H1 (cell line): ENCODE data around the gene UBQLNL.

Experiments used
- E2F6 ChIP-seq: IDR thresholded peaks from 2 replicates; pipeline ENCODE4 v1.6.1; 2012; ENCODE audit warnings: inconsistent platforms
- EGR1 ChIP-seq: IDR thresholded peaks from 2 replicates; pipeline ENCODE4 v1.6.1; 2011; ENCODE audit warnings: low read depth, low read length, borderline replicate concordance
- EP300 ChIP-seq, 2 experiments: IDR thresholded peaks; 1 replicate in 1 of 2; 2 replicates in 1 of 2; pipeline ENCODE4 v1.6.1; 2011 to 2012; ENCODE audit warnings: low read depth in 2 of 2, low read length in 2 of 2, mild to moderate bottlenecking in 2 of 2, borderline replicate concordance in 1 of 2, inconsistent platforms in 1 of 2, moderate library complexity in 1 of 2
- NRF1 ChIP-seq: IDR thresholded peaks from 2 replicates; pipeline ENCODE4 v1.6.1; 2011; ENCODE audit warnings: mild to moderate bottlenecking, low read depth, low read length, improper control_type of control experiment
- POLR2A ChIP-seq, 2 experiments: IDR thresholded peaks; 1 replicate in 1 of 2; 2 replicates in 1 of 2; pipeline ENCODE4 v1.6.1; 2011; ENCODE audit warnings: low read depth in 2 of 2, low read length in 2 of 2, mild to moderate bottlenecking in 2 of 2; ENCODE audit errors: control extremely low read depth in 1 of 2
- POLR2AphosphoS5 ChIP-seq: IDR thresholded peaks from 2 replicates; pipeline ENCODE4 v1.6.1; 2011; ENCODE audit warnings: low read depth, low read length
- POU5F1 ChIP-seq: IDR thresholded peaks from 2 replicates; pipeline ENCODE4 v1.6.1; 2011; ENCODE audit warnings: low read depth, mild to moderate bottlenecking, low read length, moderate library complexity
- SAP30 ChIP-seq: fragments of 300-600 bp; sonication (generic); IDR thresholded peaks from 2 replicates; pipeline ENCODE4 v1.7.1; 2012; ENCODE audit warnings: low read length, moderate library complexity, mild to moderate bottlenecking, inconsistent platforms; ENCODE audit not compliant: insufficient read depth, insufficient replicate concordance
- SIRT6 ChIP-seq: IDR thresholded peaks from one replicate; pipeline ENCODE4 v1.7.1; 2012; ENCODE audit warnings: low read length, inconsistent platforms
- SRF ChIP-seq: IDR thresholded peaks from 2 replicates; pipeline ENCODE4 v1.6.1; 2011; ENCODE audit warnings: mild to moderate bottlenecking, low read depth, low read length, moderate library complexity
- TBP ChIP-seq: IDR thresholded peaks from 2 replicates; pipeline ENCODE4 v1.6.1; 2011; ENCODE audit warnings: low read depth, low read length, improper control_type of control experiment
- TEAD4 ChIP-seq: IDR thresholded peaks from 2 replicates; pipeline ENCODE4 v1.6.1; 2012; ENCODE audit warnings: low read depth, low read length, inconsistent platforms, mixed read lengths
- TF ChIP-seq, protein P1 (sequence below), 3 experiments: IDR thresholded peaks; 1 replicate in 2 of 3; 2 replicates in 1 of 3; pipeline versions ENCODE4 v1.5.1 to v1.6.1; 2011; ENCODE audit warnings: low read length in 3 of 3, mild to moderate bottlenecking in 3 of 3, inconsistent platforms in 2 of 3, low read depth in 1 of 3, moderate library complexity in 1 of 3; ENCODE audit not compliant: insufficient read depth in 1 of 3; ENCODE audit errors: control extremely low read depth in 1 of 3
- TF ChIP-seq, protein P2 (sequence below): fragments of 300-600 bp; sonication (generic); IDR thresholded peaks from 2 replicates; pipeline ENCODE4 v1.7.1; 2012; ENCODE audit warnings: low read length, moderate library complexity, mild to moderate bottlenecking, inconsistent platforms; ENCODE audit not compliant: insufficient replicate concordance

- TF ChIP-seq TEAD4 (no peak), NRF1 (no peak), SAP30 (no peak), TBP (no peak), EP300 (IDR thresholded peaks at IDR 0.05; ENCODE audit: borderline replicate concordance in 1 of 2, low read depth in 2 of 2, low read length in 2 of 2) (no peak), POLR2AphosphoS5 (no peak), SRF (no peak), SIRT6 (no peak), E2F6 (no peak), POLR2A (IDR thresholded peaks at IDR 0.05; ENCODE audit: control extremely low read depth in 1 of 2, low read depth in 2 of 2, low read length in 2 of 2) (no peak), POU5F1 (no peak), EGR1 (no peak)
- TF ChIP-seq, protein P1, sequence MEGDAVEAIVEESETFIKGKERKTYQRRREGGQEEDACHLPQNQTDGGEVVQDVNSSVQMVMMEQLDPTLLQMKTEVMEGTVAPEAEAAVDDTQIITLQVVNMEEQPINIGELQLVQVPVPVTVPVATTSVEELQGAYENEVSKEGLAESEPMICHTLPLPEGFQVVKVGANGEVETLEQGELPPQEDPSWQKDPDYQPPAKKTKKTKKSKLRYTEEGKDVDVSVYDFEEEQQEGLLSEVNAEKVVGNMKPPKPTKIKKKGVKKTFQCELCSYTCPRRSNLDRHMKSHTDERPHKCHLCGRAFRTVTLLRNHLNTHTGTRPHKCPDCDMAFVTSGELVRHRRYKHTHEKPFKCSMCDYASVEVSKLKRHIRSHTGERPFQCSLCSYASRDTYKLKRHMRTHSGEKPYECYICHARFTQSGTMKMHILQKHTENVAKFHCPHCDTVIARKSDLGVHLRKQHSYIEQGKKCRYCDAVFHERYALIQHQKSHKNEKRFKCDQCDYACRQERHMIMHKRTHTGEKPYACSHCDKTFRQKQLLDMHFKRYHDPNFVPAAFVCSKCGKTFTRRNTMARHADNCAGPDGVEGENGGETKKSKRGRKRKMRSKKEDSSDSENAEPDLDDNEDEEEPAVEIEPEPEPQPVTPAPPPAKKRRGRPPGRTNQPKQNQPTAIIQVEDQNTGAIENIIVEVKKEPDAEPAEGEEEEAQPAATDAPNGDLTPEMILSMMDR (IDR thresholded peaks at IDR 0.05; ENCODE audit: control extremely low read depth in 1 of 3, insufficient read depth in 1 of 3, low read depth in 1 of 3, low read length in 3 of 3): no peak
- TF ChIP-seq, protein P2, sequence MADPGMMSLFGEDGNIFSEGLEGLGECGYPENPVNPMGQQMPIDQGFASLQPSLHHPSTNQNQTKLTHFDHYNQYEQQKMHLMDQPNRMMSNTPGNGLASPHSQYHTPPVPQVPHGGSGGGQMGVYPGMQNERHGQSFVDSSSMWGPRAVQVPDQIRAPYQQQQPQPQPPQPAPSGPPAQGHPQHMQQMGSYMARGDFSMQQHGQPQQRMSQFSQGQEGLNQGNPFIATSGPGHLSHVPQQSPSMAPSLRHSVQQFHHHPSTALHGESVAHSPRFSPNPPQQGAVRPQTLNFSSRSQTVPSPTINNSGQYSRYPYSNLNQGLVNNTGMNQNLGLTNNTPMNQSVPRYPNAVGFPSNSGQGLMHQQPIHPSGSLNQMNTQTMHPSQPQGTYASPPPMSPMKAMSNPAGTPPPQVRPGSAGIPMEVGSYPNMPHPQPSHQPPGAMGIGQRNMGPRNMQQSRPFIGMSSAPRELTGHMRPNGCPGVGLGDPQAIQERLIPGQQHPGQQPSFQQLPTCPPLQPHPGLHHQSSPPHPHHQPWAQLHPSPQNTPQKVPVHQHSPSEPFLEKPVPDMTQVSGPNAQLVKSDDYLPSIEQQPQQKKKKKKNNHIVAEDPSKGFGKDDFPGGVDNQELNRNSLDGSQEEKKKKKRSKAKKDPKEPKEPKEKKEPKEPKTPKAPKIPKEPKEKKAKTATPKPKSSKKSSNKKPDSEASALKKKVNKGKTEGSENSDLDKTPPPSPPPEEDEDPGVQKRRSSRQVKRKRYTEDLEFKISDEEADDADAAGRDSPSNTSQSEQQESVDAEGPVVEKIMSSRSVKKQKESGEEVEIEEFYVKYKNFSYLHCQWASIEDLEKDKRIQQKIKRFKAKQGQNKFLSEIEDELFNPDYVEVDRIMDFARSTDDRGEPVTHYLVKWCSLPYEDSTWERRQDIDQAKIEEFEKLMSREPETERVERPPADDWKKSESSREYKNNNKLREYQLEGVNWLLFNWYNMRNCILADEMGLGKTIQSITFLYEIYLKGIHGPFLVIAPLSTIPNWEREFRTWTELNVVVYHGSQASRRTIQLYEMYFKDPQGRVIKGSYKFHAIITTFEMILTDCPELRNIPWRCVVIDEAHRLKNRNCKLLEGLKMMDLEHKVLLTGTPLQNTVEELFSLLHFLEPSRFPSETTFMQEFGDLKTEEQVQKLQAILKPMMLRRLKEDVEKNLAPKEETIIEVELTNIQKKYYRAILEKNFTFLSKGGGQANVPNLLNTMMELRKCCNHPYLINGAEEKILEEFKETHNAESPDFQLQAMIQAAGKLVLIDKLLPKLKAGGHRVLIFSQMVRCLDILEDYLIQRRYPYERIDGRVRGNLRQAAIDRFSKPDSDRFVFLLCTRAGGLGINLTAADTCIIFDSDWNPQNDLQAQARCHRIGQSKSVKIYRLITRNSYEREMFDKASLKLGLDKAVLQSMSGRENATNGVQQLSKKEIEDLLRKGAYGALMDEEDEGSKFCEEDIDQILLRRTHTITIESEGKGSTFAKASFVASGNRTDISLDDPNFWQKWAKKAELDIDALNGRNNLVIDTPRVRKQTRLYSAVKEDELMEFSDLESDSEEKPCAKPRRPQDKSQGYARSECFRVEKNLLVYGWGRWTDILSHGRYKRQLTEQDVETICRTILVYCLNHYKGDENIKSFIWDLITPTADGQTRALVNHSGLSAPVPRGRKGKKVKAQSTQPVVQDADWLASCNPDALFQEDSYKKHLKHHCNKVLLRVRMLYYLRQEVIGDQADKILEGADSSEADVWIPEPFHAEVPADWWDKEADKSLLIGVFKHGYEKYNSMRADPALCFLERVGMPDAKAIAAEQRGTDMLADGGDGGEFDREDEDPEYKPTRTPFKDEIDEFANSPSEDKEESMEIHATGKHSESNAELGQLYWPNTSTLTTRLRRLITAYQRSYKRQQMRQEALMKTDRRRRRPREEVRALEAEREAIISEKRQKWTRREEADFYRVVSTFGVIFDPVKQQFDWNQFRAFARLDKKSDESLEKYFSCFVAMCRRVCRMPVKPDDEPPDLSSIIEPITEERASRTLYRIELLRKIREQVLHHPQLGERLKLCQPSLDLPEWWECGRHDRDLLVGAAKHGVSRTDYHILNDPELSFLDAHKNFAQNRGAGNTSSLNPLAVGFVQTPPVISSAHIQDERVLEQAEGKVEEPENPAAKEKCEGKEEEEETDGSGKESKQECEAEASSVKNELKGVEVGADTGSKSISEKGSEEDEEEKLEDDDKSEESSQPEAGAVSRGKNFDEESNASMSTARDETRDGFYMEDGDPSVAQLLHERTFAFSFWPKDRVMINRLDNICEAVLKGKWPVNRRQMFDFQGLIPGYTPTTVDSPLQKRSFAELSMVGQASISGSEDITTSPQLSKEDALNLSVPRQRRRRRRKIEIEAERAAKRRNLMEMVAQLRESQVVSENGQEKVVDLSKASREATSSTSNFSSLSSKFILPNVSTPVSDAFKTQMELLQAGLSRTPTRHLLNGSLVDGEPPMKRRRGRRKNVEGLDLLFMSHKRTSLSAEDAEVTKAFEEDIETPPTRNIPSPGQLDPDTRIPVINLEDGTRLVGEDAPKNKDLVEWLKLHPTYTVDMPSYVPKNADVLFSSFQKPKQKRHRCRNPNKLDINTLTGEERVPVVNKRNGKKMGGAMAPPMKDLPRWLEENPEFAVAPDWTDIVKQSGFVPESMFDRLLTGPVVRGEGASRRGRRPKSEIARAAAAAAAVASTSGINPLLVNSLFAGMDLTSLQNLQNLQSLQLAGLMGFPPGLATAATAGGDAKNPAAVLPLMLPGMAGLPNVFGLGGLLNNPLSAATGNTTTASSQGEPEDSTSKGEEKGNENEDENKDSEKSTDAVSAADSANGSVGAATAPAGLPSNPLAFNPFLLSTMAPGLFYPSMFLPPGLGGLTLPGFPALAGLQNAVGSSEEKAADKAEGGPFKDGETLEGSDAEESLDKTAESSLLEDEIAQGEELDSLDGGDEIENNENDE: no peak
Measured at GRCh38 chr11:5505363-5506048, 11.0 kb downstream of the UBQLNL start.
